HG03066 (cell line): ENCODE results near the gene CSTF3.

Experiments used
- ATAC-seq: cut with Tn5 transposase; IDR thresholded peaks from one replicate; pipeline ENCODE4 v1.9.1; 2021; ENCODE audit warnings: low read depth; ENCODE audit not compliant: unreplicated experiment

CSTF3 gene

DNA sequence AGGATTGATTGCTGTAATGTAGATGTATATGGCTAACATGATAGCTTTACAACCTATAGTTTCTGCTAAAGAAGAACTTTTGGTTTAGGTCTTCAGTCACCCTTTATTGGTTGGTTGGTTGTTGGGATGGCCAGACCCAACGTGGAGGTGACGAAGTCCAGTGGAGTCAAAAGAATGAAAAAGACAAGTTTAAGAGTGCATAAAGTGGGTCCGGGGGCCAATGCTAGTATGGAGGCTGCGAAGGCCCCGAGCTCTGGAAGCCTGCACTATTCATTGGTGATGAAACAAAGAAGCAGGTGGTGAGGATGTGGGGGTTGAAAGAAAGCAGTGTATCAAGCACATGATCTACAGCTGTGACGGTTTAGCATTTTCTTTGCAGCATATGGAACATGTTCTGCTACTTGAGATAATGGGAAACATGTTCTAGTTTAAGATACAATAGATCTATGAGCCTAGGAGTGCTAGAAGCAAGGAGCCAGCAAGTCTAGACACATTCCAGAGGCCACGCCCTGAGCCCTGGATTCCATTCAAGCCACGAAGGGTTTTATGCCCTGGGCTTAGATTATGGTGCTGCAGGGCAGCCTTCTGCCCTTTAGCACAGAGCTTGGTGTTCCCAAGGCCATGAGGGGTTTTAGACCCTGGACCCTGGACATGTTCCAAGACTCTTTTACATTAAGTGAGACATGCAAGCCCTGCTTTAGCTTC is 115.6 kb downstream of the CSTF3 start:
- ATAC-seq = no peak

DNA sequence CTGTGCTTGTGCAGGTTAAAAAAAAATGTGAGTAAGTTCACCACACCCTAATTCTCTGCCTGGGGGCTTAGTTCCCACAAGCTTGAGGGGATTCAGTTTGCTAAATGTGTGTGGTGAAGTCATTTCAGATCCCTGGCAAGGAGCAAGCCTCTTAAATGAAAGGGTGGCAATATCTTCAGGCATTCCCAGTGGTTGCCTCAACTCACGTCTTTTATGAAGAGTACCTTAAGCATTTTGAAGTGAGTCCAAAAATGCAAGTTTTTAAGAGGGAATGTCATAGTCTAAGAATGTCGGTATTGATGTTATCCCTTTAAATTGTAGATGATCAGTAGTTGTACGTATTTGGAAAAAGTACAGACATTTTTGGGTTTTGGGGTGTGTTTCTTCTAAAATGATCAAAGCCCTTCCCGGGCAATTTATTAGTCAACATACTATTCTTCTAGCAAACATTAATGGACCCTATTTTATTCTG is 117.0 kb downstream of the CSTF3 start:
- no peak for ATAC-seq

DNA sequence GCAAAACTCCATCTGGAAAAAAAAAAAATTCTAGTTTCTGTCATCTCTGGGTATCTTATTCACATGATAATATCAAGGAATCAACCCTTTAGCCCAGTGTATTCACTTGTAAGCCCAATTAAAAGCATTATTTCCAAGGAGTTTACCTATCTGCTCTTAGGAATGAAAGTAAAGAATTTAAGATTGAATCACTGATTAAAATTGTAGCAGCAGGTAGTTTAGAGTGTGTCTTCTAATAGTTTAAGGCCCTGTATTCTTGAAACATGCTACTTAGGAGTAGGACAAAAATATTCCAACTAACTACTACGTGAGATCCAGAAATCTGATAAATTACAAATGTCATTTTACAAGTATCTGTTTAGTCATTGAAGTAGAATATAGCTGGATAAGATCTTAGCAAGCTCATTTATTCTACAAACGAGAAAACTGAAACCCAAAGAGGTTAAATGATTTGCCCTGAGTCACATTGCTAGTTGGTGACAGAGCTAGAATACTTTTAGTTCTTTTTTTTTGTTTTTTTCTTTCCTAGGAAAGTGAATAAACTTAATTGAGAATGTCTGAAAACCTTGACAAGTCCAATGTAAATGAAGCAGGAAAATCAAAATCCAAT is 118.0 kb downstream of the CSTF3 start:
- no peak for ATAC-seq

DNA sequence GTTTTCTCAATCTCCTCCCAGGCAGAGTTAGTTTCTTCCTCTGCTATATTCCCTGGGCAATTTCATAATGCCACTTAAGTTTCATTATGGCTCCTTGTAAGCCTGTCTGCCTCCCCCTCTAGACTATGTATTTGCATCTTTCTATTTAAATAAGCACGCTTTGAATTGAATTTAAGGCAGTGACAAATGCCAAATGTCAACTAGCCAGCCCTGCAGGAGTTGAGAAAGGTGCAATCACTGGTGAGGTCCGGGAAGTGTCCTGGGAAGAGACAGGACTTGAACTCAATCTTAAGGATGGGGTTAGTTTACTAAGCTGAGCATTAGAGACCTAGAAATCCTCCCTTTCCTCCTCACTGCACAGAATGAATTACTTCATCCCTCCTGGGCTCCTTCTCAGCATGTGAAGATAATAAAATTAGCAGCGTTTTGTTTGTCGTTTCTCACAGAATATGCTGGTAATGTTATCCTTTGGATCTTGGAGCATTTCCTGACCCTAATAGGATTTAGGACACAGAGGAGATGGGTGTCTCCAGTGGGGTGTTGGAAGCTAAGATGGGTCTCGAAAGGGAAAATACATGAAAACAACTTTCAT is 120.3 kb downstream of the CSTF3 start:
- no peak for ATAC-seq

DNA sequence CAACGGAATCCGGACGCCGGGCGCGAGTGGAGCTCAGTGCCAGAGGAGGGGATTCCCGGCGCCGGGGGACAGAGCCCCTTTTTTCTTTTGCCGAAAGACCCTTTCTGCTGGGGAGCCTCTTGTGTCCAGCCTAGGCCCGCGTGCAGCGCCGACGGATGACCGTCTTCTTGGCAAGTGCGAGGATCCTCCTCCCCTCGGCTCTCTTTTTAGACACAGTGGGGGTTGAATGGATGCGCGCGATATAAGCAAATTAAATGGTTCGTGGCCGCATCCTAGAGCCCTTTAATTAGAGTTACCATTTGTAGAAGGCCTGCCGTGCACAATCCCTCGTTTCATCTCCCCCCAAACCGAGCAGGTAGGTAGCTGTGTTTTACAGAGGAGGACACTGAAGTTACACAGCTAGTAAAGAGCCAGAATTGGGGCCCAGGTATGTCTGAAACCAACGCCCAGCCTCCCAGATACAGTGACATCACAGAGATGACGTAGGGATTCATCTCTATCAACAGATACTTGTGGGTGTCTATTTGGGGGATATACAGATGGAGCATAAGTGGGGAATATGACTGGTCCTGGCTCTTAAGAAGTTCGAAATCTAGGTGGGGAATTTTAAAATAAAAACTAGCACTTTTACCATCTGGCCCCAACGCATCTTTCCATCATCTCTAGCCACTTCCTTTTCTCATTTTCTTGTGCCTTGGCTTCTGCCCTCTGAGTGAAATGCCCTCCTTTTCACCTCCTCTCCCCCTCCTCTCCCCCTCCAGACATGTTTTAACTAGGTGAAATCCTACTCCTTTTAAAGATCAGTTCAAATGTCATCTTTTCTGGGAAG is 121.0 kb downstream of the CSTF3 start:
- ATAC-seq = peak; percentile 16

DNA sequence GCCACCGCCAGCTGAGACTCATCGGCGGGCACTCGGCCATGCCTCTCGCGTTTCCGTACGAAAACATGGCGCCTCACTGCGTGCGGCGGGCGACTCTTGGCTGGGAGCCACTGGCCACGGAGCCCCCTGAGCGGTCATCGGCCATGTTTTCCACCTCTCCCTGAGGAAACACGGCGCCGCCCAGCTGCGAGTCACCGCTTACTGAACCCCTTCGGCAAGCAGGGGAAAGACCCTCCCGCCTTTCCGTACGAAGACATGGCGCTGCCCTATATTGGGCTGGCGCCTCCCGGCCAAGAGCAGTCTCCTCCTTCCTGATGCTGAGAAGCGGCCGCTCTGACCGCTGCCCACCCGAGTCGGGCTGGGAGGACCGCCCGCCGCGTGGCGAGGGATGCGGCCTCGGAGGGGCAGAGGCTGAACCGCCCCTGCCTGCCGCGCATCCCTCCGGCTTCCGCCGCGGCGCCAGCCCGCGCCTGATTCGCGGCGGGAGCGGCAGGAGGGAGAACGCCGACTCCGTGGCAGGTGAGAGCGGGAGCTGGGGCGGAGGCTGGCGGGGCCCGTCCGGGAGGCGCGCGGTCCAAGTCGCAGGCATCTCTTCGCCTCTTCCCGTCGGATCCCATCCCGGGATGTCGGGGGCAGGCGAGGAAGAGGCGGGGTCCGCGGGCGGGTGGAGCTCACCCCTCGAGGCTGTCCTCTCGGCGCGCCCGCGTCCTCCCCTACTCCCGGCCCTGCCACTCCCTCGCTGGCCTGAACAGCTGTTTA is 121.8 kb downstream of the CSTF3 start, which contains the start of gene TCP11L1:
Gene TCP11L1 (plus strand): TSS at position 299 of the 759 bp plus-strand sequence. CDS start 4,202 bp downstream, outside the sequence.
- peak; percentile 82 for ATAC-seq

DNA sequence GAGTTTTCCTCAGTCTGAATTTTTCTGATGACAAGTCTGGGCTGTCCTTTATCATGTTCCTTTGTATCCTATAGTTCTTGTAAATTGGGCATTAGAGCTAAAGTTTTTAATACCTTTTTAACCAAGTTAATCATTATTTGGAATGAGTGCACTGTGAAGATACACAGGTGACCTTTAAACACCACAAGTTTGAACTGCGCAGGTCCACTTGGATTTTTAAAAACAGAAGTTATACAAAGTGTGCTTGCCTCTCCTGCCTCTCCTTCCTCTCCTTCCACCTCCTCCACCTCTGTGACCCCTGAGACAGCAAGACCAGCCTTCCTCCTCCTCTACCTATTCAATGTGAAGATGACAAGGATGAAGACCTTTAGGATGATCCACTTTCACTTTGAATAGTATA is 126.3 kb downstream of the CSTF3 start:
- no peak for ATAC-seq
